WTC11 (cell line): ENCODE results near the gene IGF2BP3. TPM values are rescaled to one million over a fixed set of nuclear protein-coding genes. Genes with fewer than 3 reads are reported as not detected.

Experiments used
- ATAC-seq: fragments of 200-7000 bp; cut with Tn5 transposase; 2 replicates; pipeline ENCODE4 v1.10.0; 2021; ENCODE audit warnings: mild to moderate bottlenecking, moderate library complexity
- CTCF ChIA-PET: fragments of 300-600 bp; sonication (Branson Sonifier 250); formaldehyde crosslinking; loops from one replicate; lab custom pipeline; 2021; ENCODE audit warnings: antibody characterized with exemption; lab: Charles Lee
- POLR2A ChIA-PET: fragments of 350-600 bp; sonication (Branson Sonifier 250); formaldehyde crosslinking; loops from one replicate; lab custom pipeline; 2021; ENCODE audit warnings: antibody characterized with exemption; lab: Charles Lee
- DNase-seq: peaks from one replicate; pipeline ENCODE4 v3.0.0; 2021; ENCODE audit warnings: low spot score
- H3K27ac Mint-ChIP-seq: 2 replicates; pipeline ENCODE4 v1.8.0; 2021; ENCODE audit warnings: mixed read lengths
- H3K27me3 Mint-ChIP-seq: 2 replicates; pipeline ENCODE4 v1.8.0; 2021; ENCODE audit warnings: low read depth, mild to moderate bottlenecking, moderate library complexity, mixed read lengths
- H3K36me3 Mint-ChIP-seq: 2 replicates; pipeline ENCODE4 v1.8.0; 2021; ENCODE audit warnings: mixed read lengths
- H3K4me1 Mint-ChIP-seq: 2 replicates; pipeline ENCODE4 v1.8.0; 2022; ENCODE audit warnings: mixed read lengths
- H3K4me3 Mint-ChIP-seq: 2 replicates; pipeline ENCODE4 v1.8.0; 2021; ENCODE audit warnings: mild to moderate bottlenecking, moderate library complexity, mixed read lengths
- H3K9me3 Mint-ChIP-seq: 2 replicates; pipeline ENCODE4 v1.8.0; 2021; ENCODE audit warnings: mixed read lengths
- E2F5 ChIP-seq: sonication (generic); formaldehyde crosslinking; IDR thresholded peaks from 2 replicates; pipeline ENCODE4 v1.8.1; 2022; ENCODE audit warnings: mild to moderate bottlenecking, moderate library complexity, missing genetic modification reagents
- ELF4 ChIP-seq: sonication (generic); formaldehyde crosslinking; IDR thresholded peaks from 2 replicates; pipeline ENCODE4 v1.8.1; 2022; ENCODE audit warnings: low read depth, mild to moderate bottlenecking, moderate library complexity, missing genetic modification reagents
- EMX1 ChIP-seq: fragments of 250-450 bp; sonication (Bioruptor Pico); IDR thresholded peaks from 2 replicates; pipeline ENCODE4 v1.8.0; 2021; ENCODE audit warnings: mild to moderate bottlenecking
- ESRRA ChIP-seq: sonication (generic); formaldehyde crosslinking; IDR thresholded peaks from 2 replicates; pipeline ENCODE4 v1.8.1; 2022; ENCODE audit warnings: mild to moderate bottlenecking, missing genetic modification reagents, borderline replicate concordance
- FOXJ3 ChIP-seq: sonication (generic); formaldehyde crosslinking; IDR thresholded peaks from 2 replicates; pipeline ENCODE4 v1.9.0; 2021; ENCODE audit warnings: missing genetic modification reagents, mild to moderate bottlenecking, borderline replicate concordance
- GRHL2 ChIP-seq: fragments of 250-450 bp; sonication (Bioruptor Pico); IDR thresholded peaks from 2 replicates; pipeline ENCODE4 v1.8.0; 2022; ENCODE audit warnings: mild to moderate bottlenecking, moderate library complexity; ENCODE audit not compliant: insufficient replicate concordance, severe bottlenecking
- HMGA2 ChIP-seq: fragments of 250-450 bp; sonication (Bioruptor Pico); IDR thresholded peaks from 2 replicates; pipeline ENCODE4 v1.4.0; 2021; ENCODE audit warnings: mild to moderate bottlenecking, moderate library complexity
- KAT7 ChIP-seq: sonication (generic); formaldehyde crosslinking; IDR thresholded peaks from 2 replicates; pipeline ENCODE4 v1.8.1; 2023; ENCODE audit warnings: missing genetic modification reagents, mild to moderate bottlenecking, borderline replicate concordance
- MYBL2 ChIP-seq: sonication (generic); formaldehyde crosslinking; IDR thresholded peaks from 2 replicates; pipeline ENCODE4 v1.8.1; 2023; ENCODE audit warnings: mild to moderate bottlenecking, moderate library complexity, missing genetic modification reagents
- NFYB ChIP-seq: sonication (generic); formaldehyde crosslinking; conservative IDR thresholded peaks from 2 replicates; pipeline ENCODE4 v1.8.0; 2022; ENCODE audit warnings: low read depth, missing genetic modification reagents
- SMAD3 ChIP-seq: sonication (generic); formaldehyde crosslinking; IDR thresholded peaks from 2 replicates; pipeline ENCODE4 v1.8.0; 2022; ENCODE audit warnings: missing genetic modification reagents, mild to moderate bottlenecking, borderline replicate concordance
- SOX15 ChIP-seq: fragments of 250-450 bp; sonication (Bioruptor Pico); IDR thresholded peaks from 2 replicates; pipeline ENCODE4 v1.9.0; 2021; ENCODE audit warnings: mild to moderate bottlenecking
- TCF7 ChIP-seq: sonication (generic); formaldehyde crosslinking; IDR thresholded peaks from 2 replicates; pipeline ENCODE4 v1.8.0; 2022; ENCODE audit warnings: mild to moderate bottlenecking, low read depth, missing genetic modification reagents, moderate library complexity
- ZBTB21 ChIP-seq: sonication (generic); formaldehyde crosslinking; IDR thresholded peaks from 2 replicates; pipeline ENCODE4 v1.8.1; 2023; ENCODE audit warnings: mild to moderate bottlenecking, missing genetic modification reagents, borderline replicate concordance
- ZMAT4 ChIP-seq: fragments of 250-450 bp; sonication (Bioruptor Pico); IDR thresholded peaks from 2 replicates; pipeline ENCODE4 v1.9.0; 2021; ENCODE audit warnings: mild to moderate bottlenecking
- ZNF138 ChIP-seq: sonication (generic); formaldehyde crosslinking; conservative IDR thresholded peaks from 2 replicates; pipeline ENCODE4 v1.8.1; 2022; ENCODE audit warnings: mild to moderate bottlenecking, moderate library complexity, missing genetic modification reagents
- ZNF317 ChIP-seq: sonication (generic); formaldehyde crosslinking; IDR thresholded peaks from 2 replicates; pipeline ENCODE4 v1.8.1; 2023; ENCODE audit warnings: low read depth, mild to moderate bottlenecking, moderate library complexity, missing genetic modification reagents, borderline replicate concordance
- ZNF396 ChIP-seq: fragments of 250-450 bp; sonication (Bioruptor Pico); IDR thresholded peaks from 2 replicates; pipeline ENCODE4 v1.8.0; 2021; ENCODE audit warnings: mild to moderate bottlenecking, moderate library complexity, borderline replicate concordance
- ZNF416 ChIP-seq: fragments of 250-450 bp; sonication (Bioruptor Pico); IDR thresholded peaks from 2 replicates; pipeline ENCODE4 v1.9.0; 2021; ENCODE audit warnings: mild to moderate bottlenecking, inconsistent platforms
- ZNF512 ChIP-seq: sonication (generic); formaldehyde crosslinking; IDR thresholded peaks from 2 replicates; pipeline ENCODE4 v1.8.1; 2022; ENCODE audit warnings: missing genetic modification reagents, borderline replicate concordance
- total RNA-seq: library from RNA; stranded (reverse); gene quantifications from 3 replicates; pipeline ENCODE4 v1.2.3, GENCODE V29; 2021
- TF ChIP-seq, protein P1 (sequence below): sonication (generic); formaldehyde crosslinking; IDR thresholded peaks from 2 replicates; pipeline ENCODE4 v1.8.0; 2022; ENCODE audit warnings: mild to moderate bottlenecking, missing genetic modification reagents
- TF ChIP-seq, protein P2 (sequence below): sonication (generic); formaldehyde crosslinking; IDR thresholded peaks from 2 replicates; pipeline ENCODE4 v1.8.0; 2022; ENCODE audit warnings: missing genetic modification reagents

IGF2BP3 gene
- total RNA-seq, 1 experiment from 2014 or later = 129 TPM

GRCh38 chr7:23404546-23405239, 65.6 kb downstream of the IGF2BP3 start:
- H3K36me3 Mint-ChIP-seq = peaks cover 65% of the 10 kb centered on the region
- peak overlapping the region; percentile 18; the same call in 1 of the 2 replicates for H3K27ac Mint-ChIP-seq
- H3K4me1 Mint-ChIP-seq = peaks cover 9% of the 10 kb centered on the region; the same call in 1 of the 2 replicates
- CTCF ChIA-PET = no interaction called here
- ATAC-seq (no peak), DNase-seq (no peak)
- no peak overlapping the region for H3K4me3 Mint-ChIP-seq
- POLR2A ChIA-PET = no interaction called here
- no peak for TF ChIP-seq E2F5 (CRISPR knock-in tag)
- no peak for TF ChIP-seq ESRRA
- TF ChIP-seq MYBL2 = no peak
- no peak for TF ChIP-seq EMX1 (CRISPR knock-in tag)
- no peak for TF ChIP-seq HMGA2 (CRISPR knock-in tag)
- no peak for TF ChIP-seq ZNF512
- TF ChIP-seq ZNF416 = no peak
- no peak for TF ChIP-seq ZNF396 (CRISPR knock-in tag)
- TF ChIP-seq ELF4 (CRISPR knock-in tag) = no peak
- TF ChIP-seq SOX15 (CRISPR knock-in tag) = no peak
- no peak for TF ChIP-seq FOXJ3 (CRISPR knock-in tag)
- TF ChIP-seq ZNF138 (CRISPR knock-in tag) = no peak
- TF ChIP-seq NFYB (CRISPR knock-in tag) = no peak
- TF ChIP-seq, protein P1, sequence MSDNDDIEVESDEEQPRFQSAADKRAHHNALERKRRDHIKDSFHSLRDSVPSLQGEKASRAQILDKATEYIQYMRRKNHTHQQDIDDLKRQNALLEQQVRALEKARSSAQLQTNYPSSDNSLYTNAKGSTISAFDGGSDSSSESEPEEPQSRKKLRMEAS (CRISPR knock-in tag) = no peak
- TF ChIP-seq ZMAT4 (CRISPR knock-in tag) = no peak
- no peak for TF ChIP-seq ZNF317
- TF ChIP-seq KAT7 (CRISPR knock-in tag) = no peak
- H3K9me3 Mint-ChIP-seq = peaks cover 33% of the 10 kb centered on the region
- H3K27me3 Mint-ChIP-seq = no peaks in the 10 kb centered on the region

DNA sequence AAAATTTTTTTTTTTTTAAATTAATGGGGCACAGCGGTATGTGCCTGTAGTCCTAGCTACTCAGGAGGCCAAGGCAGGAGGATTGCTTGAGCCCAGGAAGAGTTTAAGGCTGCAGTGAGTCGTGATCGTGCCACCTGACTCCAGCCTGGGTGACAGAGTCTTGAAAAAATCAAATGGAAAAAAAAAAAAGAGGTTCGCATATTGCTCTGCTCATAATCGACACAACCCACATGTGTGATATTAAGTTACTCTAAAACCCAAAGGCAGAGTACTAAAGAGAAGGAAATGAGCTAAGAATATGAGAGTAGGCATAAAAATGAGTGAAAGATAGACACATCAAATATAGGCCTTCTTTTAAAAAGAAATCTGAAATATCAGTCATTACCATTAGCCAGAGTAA, 66.3 kb downstream of the IGF2BP3 start:
- Mint-ChIP-seq H3K4me3 (no peak overlapping the region), H3K4me1 (peaks cover 9% of the 10 kb centered on the region; the same call in 1 of the 2 replicates), H3K9me3 (peaks cover 27% of the 10 kb centered on the region), H3K27ac (no peak overlapping the region; the same call in 1 of the 2 replicates), H3K36me3 (peaks cover 60% of the 10 kb centered on the region), H3K27me3 (no peaks in the 10 kb centered on the region)
- ATAC-seq = no peak
- CTCF ChIA-PET = no interaction called here
- DNase-seq = no peak
- POLR2A ChIA-PET = interaction anchor here (0.6 kb wide), 1 partner anchor 10 kb away, joined by 3 read pairs; no protein-coding TSS in a partner anchor
- TF ChIP-seq, protein P2, sequence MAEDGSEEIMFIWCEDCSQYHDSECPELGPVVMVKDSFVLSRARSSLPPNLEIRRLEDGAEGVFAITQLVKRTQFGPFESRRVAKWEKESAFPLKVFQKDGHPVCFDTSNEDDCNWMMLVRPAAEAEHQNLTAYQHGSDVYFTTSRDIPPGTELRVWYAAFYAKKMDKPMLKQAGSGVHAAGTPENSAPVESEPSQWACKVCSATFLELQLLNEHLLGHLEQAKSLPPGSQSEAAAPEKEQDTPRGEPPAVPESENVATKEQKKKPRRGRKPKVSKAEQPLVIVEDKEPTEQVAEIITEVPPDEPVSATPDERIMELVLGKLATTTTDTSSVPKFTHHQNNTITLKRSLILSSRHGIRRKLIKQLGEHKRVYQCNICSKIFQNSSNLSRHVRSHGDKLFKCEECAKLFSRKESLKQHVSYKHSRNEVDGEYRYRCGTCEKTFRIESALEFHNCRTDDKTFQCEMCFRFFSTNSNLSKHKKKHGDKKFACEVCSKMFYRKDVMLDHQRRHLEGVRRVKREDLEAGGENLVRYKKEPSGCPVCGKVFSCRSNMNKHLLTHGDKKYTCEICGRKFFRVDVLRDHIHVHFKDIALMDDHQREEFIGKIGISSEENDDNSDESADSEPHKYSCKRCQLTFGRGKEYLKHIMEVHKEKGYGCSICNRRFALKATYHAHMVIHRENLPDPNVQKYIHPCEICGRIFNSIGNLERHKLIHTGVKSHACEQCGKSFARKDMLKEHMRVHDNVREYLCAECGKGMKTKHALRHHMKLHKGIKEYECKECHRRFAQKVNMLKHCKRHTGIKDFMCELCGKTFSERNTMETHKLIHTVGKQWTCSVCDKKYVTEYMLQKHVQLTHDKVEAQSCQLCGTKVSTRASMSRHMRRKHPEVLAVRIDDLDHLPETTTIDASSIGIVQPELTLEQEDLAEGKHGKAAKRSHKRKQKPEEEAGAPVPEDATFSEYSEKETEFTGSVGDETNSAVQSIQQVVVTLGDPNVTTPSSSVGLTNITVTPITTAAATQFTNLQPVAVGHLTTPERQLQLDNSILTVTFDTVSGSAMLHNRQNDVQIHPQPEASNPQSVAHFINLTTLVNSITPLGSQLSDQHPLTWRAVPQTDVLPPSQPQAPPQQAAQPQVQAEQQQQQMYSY = no peak
- no peak for TF ChIP-seq SMAD3 (CRISPR knock-in tag)
- no peak for TF ChIP-seq ZBTB21 (CRISPR knock-in tag)
- TF ChIP-seq SOX15 (CRISPR knock-in tag) = no peak
- no peak for TF ChIP-seq GRHL2 (CRISPR knock-in tag)
- no peak for TF ChIP-seq E2F5 (CRISPR knock-in tag)
- TF ChIP-seq TCF7 (CRISPR knock-in tag) = no peak
- TF ChIP-seq ZNF512 = no peak
- no peak for TF ChIP-seq ZMAT4 (CRISPR knock-in tag)
